Activated naive CD4-positive, alpha-beta T cell treated with anti-CD3 and anti-CD28 coated beads, Interleukin-2, amount 50 U/mL, for 72 hours (primary cell): ENCODE measurements around the gene HPX. TPM values are rescaled to one million over a fixed set of nuclear protein-coding genes. Genes with fewer than 3 reads are reported as not detected.
"Not testable (repeated sequence)": the region's sequence is repeated elsewhere in the genome, so short reads cannot be mapped to it uniquely, and the experiment has no call there.

Experiments used
- ATAC-seq, 2 donors: fragments of 150-1000 bp; cut with Tn5 transposase; 2 replicates each; pipeline ENCODE4 v1.10.0; 2021; ENCODE audit warnings: mild to moderate bottlenecking in 2 of 2, moderate library complexity in 2 of 2
- DNase-seq, 2 donors: peaks; one replicate each; pipeline ENCODE4 v3.0.0; 2021 to 2022; ENCODE audit warnings: low spot score in 2 of 2
- H3K27ac Mint-ChIP-seq, 2 donors: one replicate each; pipeline ENCODE4 v1.8.0; 2022; ENCODE audit warnings: mild to moderate bottlenecking in 2 of 2, mixed read lengths in 2 of 2
- H3K36me3 Mint-ChIP-seq, 2 donors: one replicate each; pipeline ENCODE4 v1.8.0; 2022; ENCODE audit warnings: mixed read lengths in 2 of 2
- H3K9me3 Mint-ChIP-seq, 2 donors: one replicate each; pipeline ENCODE4 v1.8.0; 2022; ENCODE audit warnings: mixed read lengths in 2 of 2
- total RNA-seq, 2 donors: library from RNA; stranded (reverse); gene quantifications; one replicate each; pipeline ENCODE4 v1.2.3, GENCODE V29; 2022

The HPX gene
- total RNA-seq, 2 donors from 2014 or later, result 0.41 to 0.55 TPM

DNA sequence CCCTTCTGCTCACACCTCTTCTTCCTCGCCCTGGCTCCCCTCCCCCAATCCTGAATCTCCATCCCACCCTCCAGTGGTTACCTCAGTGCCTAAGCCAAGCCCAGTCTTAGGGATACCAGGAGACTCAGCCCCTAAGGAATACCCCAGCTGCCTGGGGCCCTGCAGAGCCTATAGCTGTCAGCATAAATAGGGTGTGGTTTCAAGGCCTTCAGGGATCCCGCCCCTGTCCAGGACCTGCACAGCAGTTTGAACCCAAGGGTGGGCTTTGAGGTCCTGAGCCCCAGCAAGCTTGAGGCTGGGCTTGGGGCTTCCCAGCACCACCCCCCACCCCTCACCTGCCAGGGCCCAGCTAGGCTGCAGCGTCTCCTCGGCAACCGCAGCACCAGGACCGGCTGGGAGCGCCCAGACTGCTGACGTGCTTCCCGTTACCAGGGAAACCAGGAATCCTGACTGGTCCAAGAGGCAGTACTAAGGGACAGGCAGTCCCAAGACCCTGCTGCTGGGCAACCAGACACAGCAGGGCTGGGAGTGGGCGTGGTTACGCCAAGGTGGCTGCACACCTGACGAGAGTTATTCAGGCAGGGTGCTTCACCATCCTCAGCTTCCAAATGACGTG lies 35.6 kb downstream of the HPX start:
- no peaks in the 10 kb centered on the region for H3K9me3 Mint-ChIP-seq
- H3K27ac Mint-ChIP-seq, result no peak overlapping the region
- ATAC-seq (no peak), DNase-seq (no peak)
- peaks cover 4 to 20% of the 10 kb centered on the region in 2 donors for H3K36me3 Mint-ChIP-seq

DNA sequence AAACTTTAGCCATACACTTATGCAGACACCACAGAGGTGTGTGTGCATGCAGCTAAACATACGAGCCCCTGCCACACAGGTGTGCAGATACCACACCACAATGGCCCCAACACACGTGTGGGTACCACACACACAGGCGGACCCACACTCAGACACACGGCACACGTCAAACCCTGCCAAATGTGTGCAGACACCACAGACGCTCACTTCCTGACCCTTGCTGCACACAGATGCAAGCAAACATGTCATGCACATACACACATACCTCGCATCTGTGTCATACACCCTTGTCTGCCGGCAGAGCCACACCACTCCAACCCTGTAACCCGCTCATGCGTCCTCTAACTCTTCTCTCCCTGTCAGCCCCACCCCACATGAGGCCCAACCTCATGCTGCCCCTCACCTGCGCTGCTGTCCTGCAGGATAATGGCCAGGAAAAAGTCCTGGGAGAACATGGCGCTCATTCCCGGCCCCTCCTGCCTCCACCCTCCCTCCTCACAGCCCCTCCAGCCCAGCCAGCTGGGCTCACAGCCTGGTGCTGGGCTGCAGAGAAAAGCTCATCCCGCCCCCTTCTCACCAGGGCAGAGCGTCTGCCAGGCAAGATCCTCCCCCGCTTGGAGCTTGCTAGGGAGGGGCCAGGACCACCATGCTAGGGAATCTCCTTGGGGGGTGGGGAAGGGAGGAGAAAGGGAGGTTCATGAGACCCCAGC lies 36.3 kb downstream of the HPX start:
- Mint-ChIP-seq H3K9me3 (no peaks in the 10 kb centered on the region), H3K36me3 (peaks cover 6 to 20% of the 10 kb centered on the region in 2 donors), H3K27ac (peak overlapping the region in 1 of 2 donors; percentile 3)
- DNase-seq, result no peak
- ATAC-seq, result peak; percentile 23 to 36

DNA sequence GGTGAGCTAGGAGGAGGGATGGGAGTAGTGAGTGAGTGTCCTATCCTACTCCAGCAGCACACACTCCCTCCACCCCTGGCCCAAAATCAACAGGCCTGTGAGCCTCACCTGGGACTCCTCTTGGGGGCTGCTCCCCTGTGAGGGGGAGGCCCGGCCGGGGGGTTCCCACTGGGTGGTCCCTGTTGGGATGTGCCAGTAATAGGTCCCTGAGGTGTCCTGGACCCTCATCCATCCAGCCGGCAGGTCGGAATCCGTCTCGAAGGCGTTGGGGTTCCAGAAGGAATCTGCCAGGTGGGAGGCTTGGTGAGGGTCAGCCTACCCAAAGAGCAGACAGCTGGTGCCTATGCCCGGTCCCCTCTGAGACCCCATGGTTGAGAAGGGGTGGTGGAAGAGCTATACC lies 37.2 kb downstream of the HPX start:
- ATAC-seq (no peak), DNase-seq (no peak)
- Mint-ChIP-seq H3K27ac (peak overlapping the region in 1 of 2 donors; percentile 86), H3K36me3 (peaks cover 13 to 23% of the 10 kb centered on the region in 2 donors), H3K9me3 (no peaks in the 10 kb centered on the region)

DNA sequence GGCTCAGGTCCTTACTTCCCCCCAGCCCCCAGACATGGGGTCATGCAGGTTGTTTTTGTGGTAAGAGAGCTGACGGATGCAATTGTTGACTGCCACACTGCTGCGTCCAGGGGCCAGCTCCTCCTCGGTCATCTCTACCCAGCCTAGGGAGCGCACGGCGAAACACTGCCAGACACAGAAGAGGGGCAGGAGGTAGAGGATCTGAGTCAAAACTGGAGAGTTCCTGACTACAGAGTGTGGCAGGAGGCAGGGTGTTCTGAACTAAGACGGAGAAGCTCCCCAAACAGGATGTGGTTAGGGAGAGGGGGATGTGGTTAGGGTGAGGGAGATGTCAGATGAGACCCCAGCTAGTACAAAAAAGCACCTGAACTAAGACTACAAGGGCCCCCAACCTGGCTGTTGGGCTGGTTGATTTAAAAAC lies 38.2 kb downstream of the HPX start:
- peak; percentile 95 for ATAC-seq
- peaks cover 13 to 23% of the 10 kb centered on the region in 2 donors for H3K36me3 Mint-ChIP-seq
- no peaks in the 10 kb centered on the region for H3K9me3 Mint-ChIP-seq
- DNase-seq, result peak; percentile 58 to 83
- peak overlapping the region; percentile 85 to 86 for H3K27ac Mint-ChIP-seq

DNA sequence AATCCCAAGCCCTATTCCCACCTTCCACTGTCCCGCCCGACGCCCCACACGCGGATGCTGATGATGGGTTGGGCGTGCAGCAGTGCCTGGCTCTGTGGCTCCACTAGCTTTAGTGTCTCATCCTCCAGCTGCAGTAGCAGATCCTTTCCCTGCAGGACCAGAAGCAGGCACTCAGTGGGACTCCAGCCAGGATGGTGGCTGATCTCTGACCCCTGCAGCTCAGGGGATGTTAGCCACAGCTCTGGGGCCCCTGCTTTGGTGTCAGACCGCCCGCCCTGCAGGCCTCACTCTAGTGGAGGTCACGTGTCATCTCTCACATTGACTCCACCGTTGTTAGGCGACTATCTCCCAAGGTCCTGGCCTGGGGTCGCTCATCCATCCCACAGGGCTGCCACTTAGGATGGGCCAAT lies 38.7 kb downstream of the HPX start:
- ATAC-seq (peak; percentile 49 to 51), DNase-seq (no peak)
- H3K36me3 Mint-ChIP-seq, result peaks cover 13 to 23% of the 10 kb centered on the region in 2 donors
- H3K9me3 Mint-ChIP-seq, result no peaks in the 10 kb centered on the region
- H3K27ac Mint-ChIP-seq, result peak overlapping the region; percentile 85 to 86

DNA sequence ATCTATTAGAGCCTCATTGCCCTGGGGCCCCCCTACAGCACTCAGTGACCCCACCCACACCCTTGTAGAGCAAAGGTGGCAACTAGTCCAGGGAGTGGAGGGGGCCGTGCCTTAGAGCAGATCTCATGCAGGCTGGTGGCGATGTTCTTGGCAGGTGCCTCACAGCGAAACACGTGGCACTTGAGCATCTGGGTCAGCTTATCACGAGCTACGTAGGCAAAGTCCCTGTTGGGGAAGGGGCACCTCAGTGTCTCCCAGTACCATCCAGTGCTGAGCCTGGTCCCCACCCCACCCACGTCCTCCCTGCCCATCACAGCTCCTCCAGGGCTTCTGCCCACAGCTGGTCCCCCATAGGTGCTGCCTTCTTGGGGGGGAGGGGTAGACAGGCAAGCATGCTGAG lies 39.3 kb downstream of the HPX start:
- Mint-ChIP-seq H3K36me3 (peaks cover 13 to 23% of the 10 kb centered on the region in 2 donors), H3K27ac (no peak overlapping the region), H3K9me3 (no peaks in the 10 kb centered on the region)
- ATAC-seq (no peak), DNase-seq (no peak)

DNA sequence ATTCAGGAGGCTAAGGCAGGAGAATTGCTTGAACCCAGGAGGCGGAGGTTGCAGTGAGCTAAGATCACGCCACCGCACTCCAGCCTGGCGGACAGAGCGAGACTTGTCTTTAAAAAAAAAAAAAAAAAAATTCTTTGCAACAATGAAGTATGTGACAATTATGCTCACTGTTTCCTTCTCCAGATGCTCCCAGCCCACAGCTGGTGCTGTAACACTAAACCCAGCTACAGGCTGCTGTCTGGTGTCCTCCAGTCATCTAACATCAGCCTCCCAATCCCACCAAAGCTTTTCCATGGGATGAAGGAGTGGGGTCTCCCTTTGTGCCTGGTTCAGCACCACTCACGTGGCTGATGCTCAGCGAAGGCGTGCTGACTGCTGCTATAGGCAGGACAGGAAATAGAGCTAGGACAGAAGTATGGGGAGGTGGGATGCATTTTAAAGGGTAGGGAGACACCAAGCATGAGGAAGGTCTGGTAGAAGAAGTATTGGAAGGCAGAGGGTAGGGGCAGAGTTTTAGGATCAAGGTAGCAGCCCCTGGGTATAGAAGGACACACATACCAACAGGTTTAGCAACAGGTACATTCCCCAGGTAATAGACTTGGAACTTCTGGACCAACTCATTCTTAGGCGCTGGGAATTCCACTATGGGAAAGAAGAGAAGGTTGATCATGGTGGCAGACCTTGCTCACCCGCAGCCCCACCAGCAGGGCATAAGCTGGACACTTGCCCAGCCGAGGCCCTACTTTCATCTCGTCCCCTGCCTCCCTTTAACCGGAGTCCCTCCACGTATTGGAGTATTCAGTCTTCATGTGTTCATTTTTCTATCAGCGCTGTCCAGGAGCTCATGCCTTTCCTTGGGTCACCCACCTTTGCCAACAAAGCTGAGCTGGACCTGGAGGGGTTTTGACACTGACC lies 40.1 kb downstream of the HPX start:
- Mint-ChIP-seq H3K9me3 (no peaks in the 10 kb centered on the region), H3K27ac (no peak overlapping the region), H3K36me3 (peaks cover 13 to 23% of the 10 kb centered on the region in 2 donors)
- ATAC-seq (no peak), DNase-seq (no peak)

DNA sequence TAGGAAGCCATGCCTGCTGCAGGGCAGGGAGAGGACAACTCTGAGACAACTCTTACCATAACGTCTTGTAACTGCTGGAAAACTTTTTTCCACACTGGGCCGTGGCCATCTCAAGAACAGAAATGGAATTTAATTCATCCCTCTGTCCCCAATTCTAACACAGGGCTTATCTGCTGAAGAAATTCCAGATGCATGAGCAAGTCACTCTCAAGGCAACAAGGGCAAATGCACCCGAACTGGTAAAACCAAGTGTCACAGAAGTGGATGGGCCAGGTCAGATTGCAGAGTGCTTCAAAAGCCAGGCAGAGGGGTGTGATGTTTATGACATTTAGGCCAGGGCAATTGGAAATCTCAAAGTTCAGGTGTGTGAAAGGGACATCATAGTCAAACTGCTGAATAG lies 43.2 kb downstream of the HPX start:
- Mint-ChIP-seq H3K36me3 (peaks cover 21 to 30% of the 10 kb centered on the region in 2 donors), H3K27ac (peak overlapping the region in 1 of 2 donors; percentile 8), H3K9me3 (no peaks in the 10 kb centered on the region)
- no peak for ATAC-seq
- no peak for DNase-seq

DNA sequence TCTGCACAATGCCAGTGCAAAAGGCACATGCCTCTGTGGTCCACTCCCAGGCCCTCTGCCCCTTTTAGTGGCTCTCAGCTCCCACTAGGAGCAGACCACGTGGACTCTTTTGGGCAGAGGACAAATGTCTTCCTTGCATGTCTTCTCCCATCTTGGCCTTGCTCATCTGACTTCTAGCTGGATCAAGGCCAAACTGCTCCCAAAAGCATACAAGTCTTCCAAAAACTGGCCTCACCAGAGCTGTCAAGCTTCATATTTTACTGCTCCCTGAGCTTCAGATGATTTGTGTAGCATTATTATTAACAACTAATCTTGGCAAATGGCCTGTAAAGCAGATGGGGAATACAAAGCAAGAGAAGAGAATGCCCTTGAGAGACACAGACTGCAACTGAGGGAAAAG lies 43.6 kb downstream of the HPX start:
- Mint-ChIP-seq H3K27ac (peak overlapping the region in 1 of 2 donors; percentile 71), H3K9me3 (no peaks in the 10 kb centered on the region), H3K36me3 (peaks cover 22 to 32% of the 10 kb centered on the region in 2 donors)
- no peak for DNase-seq
- ATAC-seq, result no peak

DNA sequence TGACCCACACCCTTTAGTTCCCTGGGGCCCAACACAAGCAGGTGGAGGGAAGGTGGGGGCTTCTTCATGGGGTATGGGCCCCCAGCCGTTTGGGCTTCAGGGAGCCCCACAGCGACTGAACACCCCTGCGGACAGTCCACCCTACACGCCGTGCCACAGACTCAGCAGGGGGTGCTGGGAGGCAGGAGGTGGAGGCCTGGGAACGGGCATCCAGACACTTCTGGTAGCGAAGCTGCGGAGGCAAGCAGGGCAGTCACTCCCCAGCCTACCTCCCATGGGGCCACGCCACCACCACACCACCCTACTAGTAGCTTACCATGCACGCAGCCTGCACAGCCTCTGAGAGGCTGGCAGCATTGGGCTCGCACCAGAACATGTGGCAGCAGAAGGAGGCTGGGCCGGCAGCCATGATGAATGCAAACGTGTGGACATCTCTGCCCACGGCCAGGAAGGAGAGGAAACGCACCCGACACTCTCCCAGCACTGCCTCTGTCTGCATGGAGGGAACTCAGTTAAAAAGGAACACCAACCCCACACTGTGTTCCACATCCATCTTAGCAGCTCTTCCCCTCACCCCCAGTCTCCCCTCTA lies 45.2 kb downstream of the HPX start:
- ATAC-seq (no peak), DNase-seq (no peak)
- peak overlapping the region in 1 of 2 donors; percentile 71 for H3K27ac Mint-ChIP-seq
- H3K36me3 Mint-ChIP-seq, result peaks cover 19 to 24% of the 10 kb centered on the region in 2 donors
- H3K9me3 Mint-ChIP-seq, result no peaks in the 10 kb centered on the region

DNA sequence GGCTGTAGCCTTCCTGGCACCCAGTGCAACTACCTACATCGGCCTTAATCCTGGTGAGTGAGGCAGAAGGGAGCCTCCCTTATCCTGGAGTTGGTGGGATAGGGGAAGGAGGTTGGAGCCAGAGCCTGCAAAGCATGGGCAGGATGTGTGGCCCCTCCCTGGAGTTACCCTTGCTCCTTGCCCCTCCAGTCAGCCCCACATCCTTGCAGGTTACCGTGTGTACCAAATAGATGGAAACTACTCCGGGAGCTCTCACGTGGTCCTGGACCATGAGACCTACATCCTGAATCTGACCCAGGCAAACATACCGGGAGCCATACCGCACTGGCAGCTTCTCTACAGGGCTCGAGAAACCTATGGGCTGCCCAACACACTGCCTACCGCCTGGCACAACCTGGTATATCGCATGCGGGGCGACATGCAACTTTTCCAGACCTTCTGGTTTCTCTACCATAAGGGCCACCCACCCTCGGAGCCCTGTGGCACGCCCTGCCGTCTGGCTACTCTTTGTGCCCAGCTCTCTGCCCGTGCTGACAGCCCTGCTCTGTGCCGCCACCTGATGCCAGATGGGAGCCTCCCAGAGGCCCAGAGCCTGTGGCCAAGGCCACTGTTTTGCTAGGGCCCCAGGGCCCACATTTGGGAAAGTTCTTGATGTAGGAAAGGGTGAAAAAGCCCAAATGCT lies 46.7 kb downstream of the HPX start:
- Mint-ChIP-seq H3K36me3 (peaks cover 12 to 13% of the 10 kb centered on the region in 2 donors), H3K27ac (peak overlapping the region in 1 of 2 donors; percentile 30), H3K9me3 (no peaks in the 10 kb centered on the region)
- ATAC-seq (no peak), DNase-seq (no peak)

DNA sequence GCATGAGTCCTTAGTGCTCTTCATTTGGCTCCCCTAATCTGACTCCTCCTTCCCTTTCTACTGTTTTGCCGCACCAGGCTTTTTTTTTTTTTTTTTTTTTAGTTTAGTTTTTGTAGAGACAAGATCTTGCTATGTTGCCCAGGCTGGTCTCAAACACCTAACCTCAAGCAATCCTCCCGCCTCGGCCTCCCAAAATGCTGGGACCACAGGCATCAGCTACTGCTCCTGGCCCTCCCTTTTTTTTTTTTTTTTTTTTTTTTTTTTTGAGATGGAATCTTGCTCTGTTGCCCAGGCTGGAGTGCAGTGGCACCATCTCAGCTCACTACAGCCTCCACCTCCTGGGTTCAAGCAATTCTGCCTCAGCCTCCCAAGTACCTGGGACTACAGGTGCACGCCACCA lies 48.5 kb downstream of the HPX start:
- DNase-seq, H3K27ac Mint-ChIP-seq, ATAC-seq, H3K9me3 Mint-ChIP-seq, H3K36me3 Mint-ChIP-seq: not testable (repeated sequence)

DNA sequence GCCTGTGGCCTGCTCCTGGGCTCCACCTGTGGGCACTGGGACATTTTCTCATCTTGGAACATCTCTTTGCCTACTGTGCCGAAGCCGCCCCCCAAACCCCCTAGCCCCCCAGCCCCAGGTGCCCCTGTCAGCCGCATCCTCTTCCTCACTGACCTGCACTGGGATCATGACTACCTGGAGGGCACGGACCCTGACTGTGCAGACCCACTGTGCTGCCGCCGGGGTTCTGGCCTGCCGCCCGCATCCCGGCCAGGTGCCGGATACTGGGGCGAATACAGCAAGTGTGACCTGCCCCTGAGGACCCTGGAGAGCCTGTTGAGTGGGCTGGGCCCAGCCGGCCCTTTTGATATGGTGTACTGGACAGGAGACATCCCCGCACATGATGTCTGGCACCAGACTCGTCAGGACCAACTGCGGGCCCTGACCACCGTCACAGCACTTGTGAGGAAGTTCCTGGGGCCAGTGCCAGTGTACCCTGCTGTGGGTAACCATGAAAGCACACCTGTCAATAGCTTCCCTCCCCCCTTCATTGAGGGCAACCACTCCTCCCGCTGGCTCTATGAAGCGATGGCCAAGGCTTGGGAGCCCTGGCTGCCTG lies 49.2 kb downstream of the HPX start:
- DNase-seq (no peak), ATAC-seq (no peak)
- H3K36me3 Mint-ChIP-seq, result peaks cover 8 to 9% of the 10 kb centered on the region in 2 donors
- H3K9me3 Mint-ChIP-seq, result no peaks in the 10 kb centered on the region
- peak overlapping the region in 1 of 2 donors; percentile 97 for H3K27ac Mint-ChIP-seq

DNA sequence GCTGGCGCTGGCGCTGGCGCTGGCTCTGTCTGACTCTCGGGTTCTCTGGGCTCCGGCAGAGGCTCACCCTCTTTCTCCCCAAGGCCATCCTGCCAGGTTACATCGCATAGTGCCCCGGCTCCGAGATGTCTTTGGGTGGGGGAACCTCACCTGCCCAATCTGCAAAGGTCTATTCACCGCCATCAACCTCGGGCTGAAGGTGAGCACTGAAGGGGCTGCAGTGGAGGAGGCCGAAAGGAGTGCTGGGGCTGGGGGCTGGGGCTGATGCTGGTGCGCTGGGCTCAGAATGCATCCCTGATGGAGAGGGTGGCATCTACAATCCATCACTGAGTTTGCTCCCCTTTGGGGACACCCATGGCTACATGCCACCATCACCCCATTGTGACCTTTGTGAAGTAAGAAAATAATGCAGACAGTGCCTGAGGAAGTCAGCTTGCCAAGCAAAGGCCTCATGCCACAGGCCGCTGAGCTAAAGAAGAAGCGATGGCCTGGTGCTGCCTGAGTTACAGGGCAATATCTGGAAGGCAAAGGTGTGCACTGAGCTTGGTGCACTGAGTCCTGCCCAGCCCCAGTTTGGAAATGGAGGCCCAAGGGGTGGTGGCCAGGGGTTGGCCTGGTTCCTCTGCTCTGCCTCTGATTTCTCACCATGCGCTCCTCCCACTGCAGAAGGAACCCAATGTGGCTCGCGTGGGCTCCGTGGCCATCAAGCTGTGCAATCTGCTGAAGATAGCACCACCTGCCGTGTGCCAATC lies 49.9 kb downstream of the HPX start:
- no peaks in the 10 kb centered on the region for H3K9me3 Mint-ChIP-seq
- H3K36me3 Mint-ChIP-seq, result peaks cover 8 to 9% of the 10 kb centered on the region in 2 donors
- no peak for DNase-seq
- H3K27ac Mint-ChIP-seq, result peak overlapping the region; percentile 77 to 97
- ATAC-seq, result no peak
